CD1c-positive myeloid dendritic cell (primary cell): ENCODE measurements around the gene ADGRV1.
"Not testable (repeated sequence)": the region's sequence is repeated elsewhere in the genome, so short reads cannot be mapped to it uniquely, and the experiment has no call there.

Experiments used
- DNase-seq: peaks from one replicate; pipeline ENCODE4 v3.0.0-alpha.2; 2016; ENCODE audit errors: extremely low spot score

ADGRV1 gene

GRCh38 chr5:90549729-90550275 lies 8.8 kb upstream of the ADGRV1 start:
- peak; percentile 25 for DNase-seq

GRCh38 chr5:90550963-90551362 lies 7.6 kb upstream of the ADGRV1 start:
- no peak for DNase-seq

- peak; percentile 27 for DNase-seq
Observed at GRCh38 chr5:90551376-90551775, 7.2 kb upstream of the ADGRV1 start.

GRCh38 chr5:90553711-90554110 lies 4.9 kb upstream of the ADGRV1 start:
- DNase-seq, result no peak

- no peak for DNase-seq
Observed at GRCh38 chr5:90554358-90555006, 4.1 kb upstream of the ADGRV1 start.

GRCh38 chr5:90555666-90556065 lies 2.9 kb upstream of the ADGRV1 start:
- DNase-seq, result no peak

- DNase-seq, result no peak
Observed at GRCh38 chr5:90557391-90557790, 1.2 kb upstream of the ADGRV1 start.

GRCh38 chr5:90557871-90558270 lies 726 bp upstream of the ADGRV1 start:
- DNase-seq, result no peak

- DNase-seq, result no peak
Observed at GRCh38 chr5:90560771-90561170, 2.2 kb downstream of the ADGRV1 start.

- DNase-seq, result no peak
Observed at GRCh38 chr5:90561766-90562165, 3.2 kb downstream of the ADGRV1 start.

- DNase-seq, result no peak
Observed at GRCh38 chr5:90562341-90562740, 3.7 kb downstream of the ADGRV1 start.

- no peak for DNase-seq
Observed at GRCh38 chr5:90563108-90563507, 4.5 kb downstream of the ADGRV1 start.

GRCh38 chr5:90565491-90565890 lies 6.9 kb downstream of the ADGRV1 start:
- DNase-seq, result no peak

- DNase-seq, result no peak
Observed at GRCh38 chr5:90569084-90569483, 10.5 kb downstream of the ADGRV1 start.

- no peak for DNase-seq
Observed at GRCh38 chr5:90570034-90570433, 11.4 kb downstream of the ADGRV1 start.

GRCh38 chr5:90571147-90571773 lies 12.7 kb downstream of the ADGRV1 start:
- no peak for DNase-seq

- no peak for DNase-seq
Observed at GRCh38 chr5:90575712-90576111, 17.1 kb downstream of the ADGRV1 start.

- not testable (repeated sequence) for DNase-seq
Observed at GRCh38 chr5:90576566-90576965, 18.0 kb downstream of the ADGRV1 start.

- DNase-seq, result not testable (repeated sequence)
Observed at GRCh38 chr5:90579905-90580304, 21.3 kb downstream of the ADGRV1 start.

- DNase-seq, result no peak
Observed at GRCh38 chr5:90581956-90582355, 23.4 kb downstream of the ADGRV1 start.

GRCh38 chr5:90585337-90585986 lies 26.9 kb downstream of the ADGRV1 start:
- no peak for DNase-seq

GRCh38 chr5:90586469-90586868 lies 27.9 kb downstream of the ADGRV1 start:
- DNase-seq, result no peak

- no peak for DNase-seq
Observed at GRCh38 chr5:90590170-90590569, 31.6 kb downstream of the ADGRV1 start.
